GM19324 (cell line): Measurements from ENCODE around the gene RAB6C.
"Not testable (repeated sequence)": the region's sequence is repeated elsewhere in the genome, so short reads cannot be mapped to it uniquely, and the experiment has no call there.

Experiments
- ATAC-seq: cut with Tn5 transposase; IDR thresholded peaks from one replicate; pipeline ENCODE4 v1.9.1; 2021; ENCODE audit warnings: mild to moderate bottlenecking, moderate library complexity; ENCODE audit not compliant: unreplicated experiment, low FRiP score

RAB6C gene

GRCh38 chr2:129979629-129980155 is at the start of gene RAB6C:
Gene RAB6C (plus strand): TSS chr2:129979666. CDS start chr2:129980116, 450 bp downstream.
- peak; percentile 48 for ATAC-seq

- no peak for ATAC-seq
These were observed 49.0 kb upstream of the RAB6C start for GRCh38 chr2:129930451-129930850.

GRCh38 chr2:129933387-129933786 is 46.1 kb upstream of the RAB6C start:
- not testable (repeated sequence) for ATAC-seq

- no peak for ATAC-seq
These were observed 45.2 kb upstream of the RAB6C start for GRCh38 chr2:129934044-129934822.

- no peak for ATAC-seq
These were observed 44.3 kb upstream of the RAB6C start for GRCh38 chr2:129935118-129935517.

- no peak for ATAC-seq
These were observed 43.0 kb upstream of the RAB6C start for GRCh38 chr2:129936334-129936934.

- not testable (repeated sequence) for ATAC-seq
These were observed 40.5 kb upstream of the RAB6C start for GRCh38 chr2:129938850-129939471.

GRCh38 chr2:129943456-129943855 is 36.0 kb upstream of the RAB6C start:
- ATAC-seq: not testable (repeated sequence)

GRCh38 chr2:129945557-129945956 is 33.9 kb upstream of the RAB6C start:
- ATAC-seq: no peak

GRCh38 chr2:129947712-129948111 is 31.8 kb upstream of the RAB6C start:
- ATAC-seq: not testable (repeated sequence)

GRCh38 chr2:129956171-129956570 is 23.3 kb upstream of the RAB6C start:
- ATAC-seq: not testable (repeated sequence)

- ATAC-seq: no peak
These were observed 21.6 kb upstream of the RAB6C start for GRCh38 chr2:129957891-129958290.

GRCh38 chr2:129958736-129959135 is 20.7 kb upstream of the RAB6C start:
- ATAC-seq: not testable (repeated sequence)

- ATAC-seq: not testable (repeated sequence)
These were observed 10.9 kb upstream of the RAB6C start for GRCh38 chr2:129968605-129969004.

GRCh38 chr2:129975016-129975774 is 4.3 kb upstream of the RAB6C start:
- ATAC-seq: no peak

- ATAC-seq: not testable (repeated sequence)
These were observed 2.5 kb upstream of the RAB6C start for GRCh38 chr2:129976969-129977368.

- ATAC-seq: no peak
These were observed 1.5 kb upstream of the RAB6C start for GRCh38 chr2:129977986-129978385.

GRCh38 chr2:129980246-129980645 is 780 bp downstream of the RAB6C start:
- ATAC-seq: peak; percentile 28

- ATAC-seq: not testable (repeated sequence)
These were observed 2.2 kb downstream of the RAB6C start for GRCh38 chr2:129981689-129982088.

GRCh38 chr2:129984426-129984825 is 5.0 kb downstream of the RAB6C start:
- ATAC-seq: no peak
